ENCODE data around the gene COL15A1. TPM values are rescaled to one million over a fixed set of nuclear protein-coding genes. Genes with fewer than 3 reads are reported as not detected.

The COL15A1 gene
- total and polyA plus RNA-seq, 2 of the 13 experiments (the other 11 are each of a cell fraction or from before 2014, with no cell fraction given) = not detected

GRCh38 chr9:99079542-99079941, 135.8 kb downstream of the COL15A1 start:
- no peaks in the 10 kb centered on the region for H3K9me3 ChIP-seq (ENCODE audit: low read length)
- intact Hi-C loops (cut with micrococcal nuclease; ENCODE audit: unreplicated experiment) (no loop called here), in situ Hi-C loops (cut with HindIII; ENCODE audit: extremely low pct_ligation_motif_present, low pct_unique_long_range_greater_than_20kb) (no loop called here)
- ChIA-PET CTCF (ENCODE audit: low intra/inter-chr PET ratio, low total read pairs) (no interaction called here), POLR2A (no interaction called here)
- no peak overlapping the region for H3K9ac ChIP-seq (ENCODE audit: insufficient read depth, low read depth, low read length)
- DNase-seq (ENCODE audit: low spot score) = no peak
- no peak for FAIRE-seq
- TF ChIP-seq FOXC1 (CRISPR knock-in tag; IDR thresholded peaks at IDR 0.05; ENCODE audit: borderline replicate concordance) = no peak
- TF ChIP-seq ZNF589 (CRISPR knock-in tag; conservative IDR thresholded peaks at IDR 0.05) = no peak
- TF ChIP-seq MLLT10 (CRISPR knock-in tag; IDR thresholded peaks at IDR 0.05) = no peak
- TF ChIP-seq ZSCAN9 (CRISPR knock-in tag; IDR thresholded peaks at IDR 0.05; ENCODE audit: borderline replicate concordance) = no peak
- TF ChIP-seq TEAD2 (CRISPR knock-in tag; IDR thresholded peaks at IDR 0.05) = no peak
- TF ChIP-seq RFXAP (CRISPR knock-in tag; IDR thresholded peaks at IDR 0.05; ENCODE audit: borderline replicate concordance) = no peak
- no peak for TF ChIP-seq ZNF703 (CRISPR knock-in tag; IDR thresholded peaks at IDR 0.05; ENCODE audit: borderline replicate concordance)
- TF ChIP-seq ZFP36L2 (CRISPR knock-in tag; IDR thresholded peaks at IDR 0.05) = no peak
- TF ChIP-seq ZNF749 (CRISPR knock-in tag; IDR thresholded peaks at IDR 0.05; ENCODE audit: borderline replicate concordance) = no peak
- TF ChIP-seq THAP11 (CRISPR knock-in tag; IDR thresholded peaks at IDR 0.05) = no peak
- TF ChIP-seq, protein P1, sequence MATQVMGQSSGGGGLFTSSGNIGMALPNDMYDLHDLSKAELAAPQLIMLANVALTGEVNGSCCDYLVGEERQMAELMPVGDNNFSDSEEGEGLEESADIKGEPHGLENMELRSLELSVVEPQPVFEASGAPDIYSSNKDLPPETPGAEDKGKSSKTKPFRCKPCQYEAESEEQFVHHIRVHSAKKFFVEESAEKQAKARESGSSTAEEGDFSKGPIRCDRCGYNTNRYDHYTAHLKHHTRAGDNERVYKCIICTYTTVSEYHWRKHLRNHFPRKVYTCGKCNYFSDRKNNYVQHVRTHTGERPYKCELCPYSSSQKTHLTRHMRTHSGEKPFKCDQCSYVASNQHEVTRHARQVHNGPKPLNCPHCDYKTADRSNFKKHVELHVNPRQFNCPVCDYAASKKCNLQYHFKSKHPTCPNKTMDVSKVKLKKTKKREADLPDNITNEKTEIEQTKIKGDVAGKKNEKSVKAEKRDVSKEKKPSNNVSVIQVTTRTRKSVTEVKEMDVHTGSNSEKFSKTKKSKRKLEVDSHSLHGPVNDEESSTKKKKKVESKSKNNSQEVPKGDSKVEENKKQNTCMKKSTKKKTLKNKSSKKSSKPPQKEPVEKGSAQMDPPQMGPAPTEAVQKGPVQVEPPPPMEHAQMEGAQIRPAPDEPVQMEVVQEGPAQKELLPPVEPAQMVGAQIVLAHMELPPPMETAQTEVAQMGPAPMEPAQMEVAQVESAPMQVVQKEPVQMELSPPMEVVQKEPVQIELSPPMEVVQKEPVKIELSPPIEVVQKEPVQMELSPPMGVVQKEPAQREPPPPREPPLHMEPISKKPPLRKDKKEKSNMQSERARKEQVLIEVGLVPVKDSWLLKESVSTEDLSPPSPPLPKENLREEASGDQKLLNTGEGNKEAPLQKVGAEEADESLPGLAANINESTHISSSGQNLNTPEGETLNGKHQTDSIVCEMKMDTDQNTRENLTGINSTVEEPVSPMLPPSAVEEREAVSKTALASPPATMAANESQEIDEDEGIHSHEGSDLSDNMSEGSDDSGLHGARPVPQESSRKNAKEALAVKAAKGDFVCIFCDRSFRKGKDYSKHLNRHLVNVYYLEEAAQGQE (IDR thresholded peaks at IDR 0.05; ENCODE audit: borderline replicate concordance in 1 of 2, low read depth in 1 of 2, low read length in 2 of 2) = no peak
- H3K27ac ChIP-seq (ENCODE audit: extremely low read length, insufficient read depth, low read length) = no peak overlapping the region
- peaks cover 2 to 12% of the 10 kb centered on the region in 2 experiments; a peak in 2 of 5 replicates for H3K27me3 ChIP-seq (ENCODE audit: control insufficient read depth in 1 of 2, insufficient read depth in 2 of 2, low read length in 2 of 2)
- no peaks in the 10 kb centered on the region for H4K20me1 ChIP-seq (ENCODE audit: insufficient read depth, low read length)
- 51% methylated on average over 3 of the region's 3 CpGs for WGBS (ENCODE audit: low lambda C conversion rate)
- H3K4me3 ChIP-seq (replicated peaks in 1 of 3; ENCODE audit: insufficient read depth in 1 of 3, low read depth in 2 of 3, low read length in 3 of 3) = no peak overlapping the region
- H3K4me1 ChIP-seq (ENCODE audit: insufficient read depth, low read length) = no peaks in the 10 kb centered on the region
- no peaks in the 10 kb centered on the region for H3K79me2 ChIP-seq (ENCODE audit: insufficient read depth, low read length)
- H2AFZ ChIP-seq (ENCODE audit: low read length) = no peak overlapping the region
- no TSS peak for BruUV-seq (replicated peaks)
- no peak overlapping the region for H3K4me2 ChIP-seq (ENCODE audit: low read depth, low read length)
- ATAC-seq = no peak
- H3K36me3 ChIP-seq (replicated peaks in 1 of 2; ENCODE audit: control insufficient read depth in 1 of 2, insufficient read depth in 2 of 2, low read length in 2 of 2) = no peaks in the 10 kb centered on the region
